ENCODE data around the gene TMEM117.

The TMEM117 gene

DNA sequence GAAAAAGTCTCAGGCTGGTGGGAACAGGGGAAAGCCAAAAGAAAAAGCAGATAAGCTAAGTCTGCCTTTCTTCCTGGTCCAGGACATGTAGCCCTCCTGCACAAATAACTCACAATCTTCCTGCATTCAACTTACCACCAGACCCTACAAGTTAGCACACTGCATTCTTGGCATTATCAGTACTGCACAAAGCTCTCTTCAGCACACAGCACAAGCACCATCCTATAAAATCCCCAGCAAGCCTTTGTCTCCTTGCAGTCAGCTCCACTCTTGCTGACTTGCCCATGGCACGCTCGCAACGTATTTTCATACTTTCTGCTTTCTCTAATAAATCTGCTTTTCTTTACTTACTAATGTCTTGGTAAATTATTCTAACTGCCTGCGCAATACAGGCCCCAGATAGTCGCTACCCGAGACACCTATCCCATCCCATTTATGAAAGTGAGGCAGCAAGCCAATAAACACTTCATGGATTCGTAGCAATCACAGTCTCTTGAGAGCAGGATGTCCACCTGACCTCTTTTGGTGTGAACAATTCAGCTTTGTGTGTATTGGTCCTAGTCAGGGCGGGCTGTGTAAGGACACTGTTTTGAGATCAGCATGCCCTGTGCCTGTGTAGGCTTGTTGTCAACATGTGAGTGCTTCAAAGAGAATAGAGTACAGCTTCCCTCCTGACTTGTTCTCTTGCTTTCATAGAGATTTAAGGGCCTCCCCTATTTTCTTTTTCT lies 49.0 kb downstream of the TMEM117 start:
- no peak for DNase-seq (ENCODE audit: low read depth in 2 of 2)

DNA sequence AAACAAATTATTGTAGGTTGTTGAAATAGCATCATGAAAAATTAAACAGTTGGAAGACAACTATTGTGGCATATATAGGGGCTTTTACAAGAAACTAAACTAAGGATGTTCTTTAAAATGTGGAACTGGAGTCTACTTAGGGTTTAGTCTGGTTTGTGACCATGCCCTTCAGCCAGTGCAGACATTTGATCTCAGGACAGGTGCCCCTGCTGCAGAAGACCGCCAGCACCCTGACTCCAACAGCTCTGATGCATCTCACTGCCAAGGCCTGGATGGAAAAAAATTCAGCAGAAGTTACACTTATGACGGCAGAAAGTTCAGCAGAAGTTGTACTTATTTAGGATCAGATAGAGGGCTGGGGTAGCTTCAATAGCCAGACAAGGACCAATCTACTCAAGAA lies 51.5 kb downstream of the TMEM117 start:
- no peak for DNase-seq (ENCODE audit: low read depth in 2 of 2)

DNA sequence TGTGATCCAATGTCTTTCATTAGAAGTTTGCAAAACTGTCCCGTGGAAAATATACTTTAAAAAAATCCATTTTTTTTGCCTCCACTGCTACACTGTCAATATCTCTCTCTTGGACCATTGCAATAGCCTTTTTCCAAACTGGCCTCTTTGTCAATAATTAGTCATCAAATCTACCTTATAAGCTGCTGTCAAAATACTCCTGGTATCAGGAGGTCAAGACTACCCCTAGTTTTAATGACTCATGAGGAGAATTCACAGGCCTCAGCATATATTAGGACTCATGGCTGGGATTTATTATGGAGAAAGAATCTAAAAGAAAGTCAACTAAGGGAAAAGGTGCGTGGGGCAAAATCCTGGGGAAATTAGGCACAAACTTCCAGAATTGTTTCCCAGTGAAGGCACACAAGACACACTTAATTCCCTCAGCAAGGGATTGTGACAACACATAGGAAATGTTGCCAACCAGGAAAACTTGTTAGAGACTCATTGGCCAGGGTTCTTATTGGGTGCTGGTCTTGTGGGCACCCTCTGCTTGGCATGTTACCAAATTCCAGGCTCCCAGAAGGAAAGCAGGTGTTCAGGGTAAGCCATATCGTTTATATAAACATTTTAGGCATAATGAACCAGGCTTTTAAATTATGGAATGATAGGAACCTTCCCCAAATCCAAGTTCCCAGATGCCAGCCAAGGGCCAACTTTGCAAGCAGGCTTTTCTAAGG lies 56.1 kb downstream of the TMEM117 start:
- no peak for DNase-seq (ENCODE audit: low read depth in 2 of 2)

GRCh38 chr12:43893670-43894069 lies 57.8 kb downstream of the TMEM117 start:
- DNase-seq (ENCODE audit: low read depth in 2 of 2) = no peak

GRCh38 chr12:43895580-43896206 lies 59.8 kb downstream of the TMEM117 start:
- no peak for DNase-seq (ENCODE audit: low read depth in 2 of 2)

- no peak for DNase-seq (ENCODE audit: low read depth in 2 of 2)
Observed at GRCh38 chr12:43896496-43896895, 60.6 kb downstream of the TMEM117 start.

GRCh38 chr12:43898474-43898873 lies 62.6 kb downstream of the TMEM117 start:
- DNase-seq (ENCODE audit: low read depth in 2 of 2) = no peak

DNA sequence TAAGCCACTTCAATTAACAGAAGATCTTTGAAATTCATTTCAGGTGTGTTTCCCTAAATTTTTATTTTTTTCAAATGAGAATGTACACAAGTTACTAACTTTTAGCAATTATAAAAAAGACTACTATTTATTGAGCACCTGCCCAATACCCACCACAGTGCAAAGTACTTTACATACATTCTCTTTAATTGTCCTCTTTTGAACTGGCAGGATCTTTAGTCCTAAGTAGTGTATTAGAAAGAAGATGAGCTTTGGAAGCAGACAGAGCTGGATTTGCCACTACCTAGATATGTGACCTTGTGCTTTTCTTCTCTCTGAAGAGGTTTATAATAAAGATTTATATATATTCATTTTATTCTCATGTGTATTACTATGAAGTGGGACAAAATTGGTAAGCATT lies 63.7 kb downstream of the TMEM117 start:
- DNase-seq (ENCODE audit: low read depth in 2 of 2) = no peak

DNA sequence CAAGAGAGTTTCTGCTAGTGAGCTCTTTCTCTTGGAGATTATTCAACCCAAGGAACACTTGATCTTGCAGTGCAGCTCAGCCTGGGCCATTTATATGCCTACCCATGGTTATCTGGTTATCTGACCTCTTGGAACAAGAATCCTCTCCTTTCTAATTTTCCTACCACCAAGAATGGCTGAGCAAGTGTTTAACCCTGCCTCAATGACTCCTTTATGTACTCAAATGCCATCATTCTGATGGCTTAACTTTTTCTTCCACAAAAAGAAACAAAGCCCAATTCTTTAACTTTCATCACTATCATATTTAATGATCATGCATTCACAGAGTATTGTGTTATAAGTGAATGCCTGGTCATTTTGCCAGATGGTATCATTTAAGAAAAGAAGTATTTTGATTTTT lies 67.8 kb downstream of the TMEM117 start:
- no peak for DNase-seq (ENCODE audit: low read depth in 2 of 2)

DNA sequence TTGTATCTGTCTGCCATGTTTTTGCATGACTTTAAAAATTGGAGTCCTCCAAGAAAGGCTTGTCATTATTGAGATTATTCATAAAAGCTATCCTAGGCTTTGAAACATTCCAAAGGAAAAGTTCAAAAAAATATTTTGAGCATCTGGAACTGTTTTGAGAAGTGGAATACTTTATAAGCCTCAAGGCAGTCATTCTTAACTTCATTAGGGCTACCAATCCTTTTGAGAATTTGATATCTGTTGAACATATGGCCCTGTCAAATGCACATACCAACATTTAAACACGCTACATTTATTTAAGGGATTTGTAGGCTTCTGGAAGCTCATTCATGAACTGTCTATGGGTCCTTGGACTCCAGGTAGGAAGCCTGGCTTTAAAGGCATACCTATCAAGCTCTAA lies 77.0 kb downstream of the TMEM117 start:
- DNase-seq (ENCODE audit: low read depth in 2 of 2) = no peak

GRCh38 chr12:43914391-43914790 lies 78.5 kb downstream of the TMEM117 start:
- no peak for DNase-seq (ENCODE audit: low read depth in 2 of 2)

- no peak for DNase-seq (ENCODE audit: low read depth in 2 of 2)
Observed at GRCh38 chr12:43914923-43915468, 79.1 kb downstream of the TMEM117 start.

- DNase-seq (ENCODE audit: low read depth in 2 of 2) = no peak
Observed at GRCh38 chr12:43917896-43918295, 82.0 kb downstream of the TMEM117 start.

GRCh38 chr12:43921666-43922337 lies 85.9 kb downstream of the TMEM117 start:
- DNase-seq (ENCODE audit: low read depth in 2 of 2) = no peak

- DNase-seq (ENCODE audit: low read depth in 2 of 2) = no peak
Observed at GRCh38 chr12:43930032-43930431, 94.2 kb downstream of the TMEM117 start.

DNA sequence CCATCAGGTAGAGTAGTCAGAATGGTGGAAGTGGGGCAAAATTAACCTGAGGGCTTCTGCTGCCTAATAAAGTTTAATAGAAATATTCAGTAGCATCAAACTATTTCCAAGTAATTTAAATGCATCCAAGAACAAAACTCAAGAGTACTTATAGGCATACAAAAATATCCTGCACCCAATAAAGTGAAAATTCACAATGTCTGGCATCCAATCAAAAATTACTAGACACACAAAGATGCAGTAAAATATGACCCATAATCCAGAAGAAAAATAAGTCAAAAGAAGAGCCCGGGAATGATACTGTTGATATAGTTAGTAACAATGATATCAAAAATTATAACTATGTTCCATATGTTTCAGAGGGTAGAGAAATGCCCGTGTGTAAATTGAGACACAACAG lies 95.3 kb downstream of the TMEM117 start:
- no peak for DNase-seq (ENCODE audit: low read depth in 2 of 2)

DNA sequence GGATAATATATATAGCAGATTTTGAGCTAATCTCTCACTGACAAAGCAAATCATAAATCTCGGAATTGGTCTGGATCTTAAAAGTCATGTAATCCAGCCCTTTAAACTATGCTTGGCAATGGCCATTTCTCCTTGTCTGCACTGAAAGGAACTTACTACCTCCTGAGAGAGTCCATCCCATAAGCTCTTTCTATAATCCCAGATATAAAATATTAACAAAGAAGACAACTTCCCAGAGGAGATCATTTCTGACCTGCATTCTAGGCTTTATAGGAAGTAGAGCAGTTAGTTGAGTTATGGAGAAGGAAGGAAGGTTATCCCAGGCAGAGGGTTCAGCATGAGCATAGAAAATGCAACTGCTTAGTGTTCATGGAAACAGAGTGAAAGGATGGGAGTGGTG lies 99.7 kb downstream of the TMEM117 start:
- DNase-seq (ENCODE audit: low read depth in 2 of 2) = no peak

DNA sequence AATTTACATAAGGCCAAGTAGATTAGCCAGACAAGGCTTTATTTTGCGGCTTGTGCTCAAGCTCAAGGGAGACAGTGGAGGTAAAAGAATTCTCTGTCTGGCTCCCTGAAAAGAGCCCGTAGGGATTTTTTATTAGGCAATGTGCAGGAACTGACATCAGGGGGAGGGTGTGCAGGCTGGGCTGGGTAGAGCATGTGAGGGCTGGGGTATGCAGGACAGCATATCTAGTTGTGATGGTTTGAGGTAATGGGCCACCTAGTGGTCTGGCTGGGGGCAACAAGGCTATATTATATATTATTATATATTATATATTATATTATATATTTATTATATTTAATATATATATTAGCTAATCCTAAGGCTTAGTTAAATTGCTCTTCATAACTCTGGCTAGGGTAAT lies 102.1 kb downstream of the TMEM117 start:
- DNase-seq (ENCODE audit: low read depth in 2 of 2) = no peak

- DNase-seq (ENCODE audit: low read depth in 2 of 2) = no peak
Observed at GRCh38 chr12:43942379-43942778, 106.5 kb downstream of the TMEM117 start.

GRCh38 chr12:43945983-43946382 lies 110.1 kb downstream of the TMEM117 start:
- no peak for DNase-seq (ENCODE audit: low read depth in 2 of 2)

- DNase-seq (ENCODE audit: low read depth in 2 of 2) = no peak
Observed at GRCh38 chr12:43951286-43951685, 115.4 kb downstream of the TMEM117 start.

- no peak for DNase-seq (ENCODE audit: low read depth in 2 of 2)
Observed at GRCh38 chr12:43957732-43958372, 122.0 kb downstream of the TMEM117 start.
